K562 (cell line): ENCODE measurements around the gene JUNB. TPM values are rescaled to one million over a fixed set of nuclear protein-coding genes. Genes with fewer than 3 reads are reported as not detected.

ENCODE experiments used
- BRCA1 ChIP-seq, 2 experiments: fragments of 450-650 bp in 1 of 2; sonication (generic) in 1 of 2; formaldehyde crosslinking in 1 of 2; IDR thresholded peaks; 2 replicates each; pipeline versions ENCODE4 v1.5.0 to v1.6.1; 2017 to 2020; ENCODE audit warnings: mild to moderate bottlenecking in 1 of 2, missing genetic modification reagents in 1 of 2
- BRD9 ChIP-seq: fragments of 450-650 bp; IDR thresholded peaks from 2 replicates; pipeline ENCODE4 v1.6.1; 2018; ENCODE audit warnings: low read depth; ENCODE audit not compliant: partially characterized antibody
- EP400 ChIP-seq: fragments of 450-650 bp; IDR thresholded peaks from 2 replicates; pipeline ENCODE4 v1.6.1; 2017; ENCODE audit warnings: antibody characterized with exemption, mild to moderate bottlenecking, moderate library complexity
- FUS ChIP-seq: fragments of 200-400 bp; formaldehyde crosslinking; optimal IDR thresholded peaks from 2 replicates; pipeline ENCODE3; 2017; ENCODE audit warnings: low read depth, low read length
- KLF1 ChIP-seq: fragments of 450-650 bp; IDR thresholded peaks from 2 replicates; pipeline ENCODE4 v1.6.1; 2016; ENCODE audit warnings: missing genetic modification characterization, missing compliant biosample characterization
- PML ChIP-seq: IDR thresholded peaks from 2 replicates; pipeline ENCODE4 v1.6.1; 2012; ENCODE audit warnings: low read length, inconsistent platforms
- PURB ChIP-seq: sonication (generic); formaldehyde crosslinking; IDR thresholded peaks from 2 replicates; pipeline ENCODE4 v1.9.0; 2021; ENCODE audit warnings: low read depth, mild to moderate bottlenecking, missing genetic modification reagents
- SIN3A ChIP-seq, 2 experiments: fragments of 150-350 bp in 1 of 2; IDR thresholded peaks; 2 replicates each; pipeline ENCODE4 v1.6.1; 2011 to 2016; ENCODE audit warnings: borderline replicate concordance in 2 of 2, low read depth in 2 of 2, low read length in 2 of 2, mild to moderate bottlenecking in 2 of 2, moderate library complexity in 2 of 2; ENCODE audit not compliant: control insufficient read depth in 1 of 2
- polyA plus RNA-seq, 8 experiments: library from polyadenylated mRNA; depleted of rRNA in 4 of 8; stranded (reverse) in 5 of 8; unstranded in 3 of 8; fragments of >200 nt; fragmentation: Nextera tagmentation in 2 of 8; fragmentation: Illumina TruSeq in 1 of 8; extraction: Ambion mirVana in 2 of 8; extraction: Trizol in 1 of 8; gene quantifications; 2 replicates each; pipeline versions ENCODE4 v1.2.1 to v1.2.3, GENCODE V29; 2011 to 2014; ENCODE audit warnings: inconsistent platforms in 1 of 8, missing spikeins in 1 of 8
- total RNA-seq, 7 experiments: library from RNA; depleted of rRNA in 6 of 7; stranded (reverse); fragments of >200 nt in 6 of 7; fragmentation: Illumina TruSeq in 2 of 7; extraction: Trizol in 2 of 7; gene quantifications; 2 replicates each; pipeline versions ENCODE4 v1.2.1 to v1.2.3, GENCODE V29; 2011 to 2021; ENCODE audit warnings: low replicate concordance in 1 of 7
- TF ChIP-seq, protein P1 (sequence below): fragments of 250-450 bp; sonication (Bioruptor Pico); IDR thresholded peaks from 2 replicates; pipeline ENCODE4 v1.9.0; 2021; ENCODE audit warnings: mild to moderate bottlenecking, inconsistent platforms
- TF ChIP-seq, protein P2 (sequence below): sonication (generic); formaldehyde crosslinking; IDR thresholded peaks from 2 replicates; pipeline ENCODE4 v1.8.1; 2023; ENCODE audit warnings: mild to moderate bottlenecking, missing genetic modification reagents, moderate library complexity
- TF ChIP-seq, protein P3 (sequence below): fragments of 250-450 bp; sonication (Bioruptor Pico); IDR thresholded peaks from 2 replicates; pipeline ENCODE4 v1.4.0; 2020; ENCODE audit warnings: mild to moderate bottlenecking, moderate library complexity
- TF ChIP-seq, protein P4 (sequence below): fragments of 200-800 bp; sonication (Bioruptor generic); IDR thresholded peaks from 2 replicates; pipeline ENCODE4 v1.6.1; 2017; ENCODE audit warnings: missing genetic modification characterization, missing compliant biosample characterization
- TF ChIP-seq, protein P5 (sequence below): sonication (generic); formaldehyde crosslinking; IDR thresholded peaks from 2 replicates; pipeline ENCODE4 v1.8.1; 2023; ENCODE audit warnings: mild to moderate bottlenecking, missing genetic modification reagents

The JUNB gene
- total and polyA plus RNA-seq, 9 of the 15 experiments (the other 6 are each of a cell fraction or from before 2014, with no cell fraction given) = 0.23 to 88.1 (median 13.1) TPM

DNA sequence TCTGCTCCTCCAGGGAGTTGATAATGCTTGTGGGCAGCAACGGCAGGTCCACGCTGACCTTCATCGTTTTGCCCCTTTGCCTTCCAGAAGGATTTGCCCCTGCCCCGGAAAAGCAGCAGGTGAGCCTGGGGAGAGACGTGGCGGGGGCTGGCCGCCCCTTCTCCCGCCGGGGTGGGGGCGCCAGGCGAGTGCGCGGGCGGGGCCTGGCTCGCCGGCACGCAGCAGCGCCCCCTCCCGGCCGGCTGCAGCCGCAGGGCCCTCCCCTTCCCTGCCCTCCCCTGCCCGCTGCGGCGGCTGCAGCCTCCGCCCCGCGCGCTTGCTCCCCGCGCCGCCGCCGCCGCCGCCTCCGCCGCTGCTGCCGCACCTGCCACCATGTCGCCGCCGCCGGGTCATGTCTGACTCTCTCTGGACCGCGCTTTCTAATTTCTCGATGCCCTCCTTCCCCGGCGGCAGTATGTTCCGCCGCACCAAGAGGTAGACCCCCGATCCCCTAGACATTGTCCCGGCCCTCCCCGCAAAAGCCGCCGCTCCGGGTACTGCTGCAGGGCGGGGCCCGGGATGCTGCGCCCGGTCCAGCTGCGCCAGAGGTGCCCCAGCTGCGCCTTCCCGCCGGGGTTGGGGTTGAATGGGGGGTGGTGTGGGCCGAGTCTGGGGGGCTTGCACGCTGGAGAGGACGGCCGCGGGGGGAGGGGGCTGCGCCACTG is 47.0 kb downstream of the JUNB start, which contains the start of gene MAST1 (continued):
- TF ChIP-seq, protein P1, sequence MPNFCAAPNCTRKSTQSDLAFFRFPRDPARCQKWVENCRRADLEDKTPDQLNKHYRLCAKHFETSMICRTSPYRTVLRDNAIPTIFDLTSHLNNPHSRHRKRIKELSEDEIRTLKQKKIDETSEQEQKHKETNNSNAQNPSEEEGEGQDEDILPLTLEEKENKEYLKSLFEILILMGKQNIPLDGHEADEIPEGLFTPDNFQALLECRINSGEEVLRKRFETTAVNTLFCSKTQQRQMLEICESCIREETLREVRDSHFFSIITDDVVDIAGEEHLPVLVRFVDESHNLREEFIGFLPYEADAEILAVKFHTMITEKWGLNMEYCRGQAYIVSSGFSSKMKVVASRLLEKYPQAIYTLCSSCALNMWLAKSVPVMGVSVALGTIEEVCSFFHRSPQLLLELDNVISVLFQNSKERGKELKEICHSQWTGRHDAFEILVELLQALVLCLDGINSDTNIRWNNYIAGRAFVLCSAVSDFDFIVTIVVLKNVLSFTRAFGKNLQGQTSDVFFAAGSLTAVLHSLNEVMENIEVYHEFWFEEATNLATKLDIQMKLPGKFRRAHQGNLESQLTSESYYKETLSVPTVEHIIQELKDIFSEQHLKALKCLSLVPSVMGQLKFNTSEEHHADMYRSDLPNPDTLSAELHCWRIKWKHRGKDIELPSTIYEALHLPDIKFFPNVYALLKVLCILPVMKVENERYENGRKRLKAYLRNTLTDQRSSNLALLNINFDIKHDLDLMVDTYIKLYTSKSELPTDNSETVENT (CRISPR knock-in tag) = no peak
- TF ChIP-seq, protein P2, sequence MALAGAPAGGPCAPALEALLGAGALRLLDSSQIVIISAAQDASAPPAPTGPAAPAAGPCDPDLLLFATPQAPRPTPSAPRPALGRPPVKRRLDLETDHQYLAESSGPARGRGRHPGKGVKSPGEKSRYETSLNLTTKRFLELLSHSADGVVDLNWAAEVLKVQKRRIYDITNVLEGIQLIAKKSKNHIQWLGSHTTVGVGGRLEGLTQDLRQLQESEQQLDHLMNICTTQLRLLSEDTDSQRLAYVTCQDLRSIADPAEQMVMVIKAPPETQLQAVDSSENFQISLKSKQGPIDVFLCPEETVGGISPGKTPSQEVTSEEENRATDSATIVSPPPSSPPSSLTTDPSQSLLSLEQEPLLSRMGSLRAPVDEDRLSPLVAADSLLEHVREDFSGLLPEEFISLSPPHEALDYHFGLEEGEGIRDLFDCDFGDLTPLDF = 0 out of 2 replicates have a peak, but pooled peaks have one; percentile 50
- TF ChIP-seq, protein P3, sequence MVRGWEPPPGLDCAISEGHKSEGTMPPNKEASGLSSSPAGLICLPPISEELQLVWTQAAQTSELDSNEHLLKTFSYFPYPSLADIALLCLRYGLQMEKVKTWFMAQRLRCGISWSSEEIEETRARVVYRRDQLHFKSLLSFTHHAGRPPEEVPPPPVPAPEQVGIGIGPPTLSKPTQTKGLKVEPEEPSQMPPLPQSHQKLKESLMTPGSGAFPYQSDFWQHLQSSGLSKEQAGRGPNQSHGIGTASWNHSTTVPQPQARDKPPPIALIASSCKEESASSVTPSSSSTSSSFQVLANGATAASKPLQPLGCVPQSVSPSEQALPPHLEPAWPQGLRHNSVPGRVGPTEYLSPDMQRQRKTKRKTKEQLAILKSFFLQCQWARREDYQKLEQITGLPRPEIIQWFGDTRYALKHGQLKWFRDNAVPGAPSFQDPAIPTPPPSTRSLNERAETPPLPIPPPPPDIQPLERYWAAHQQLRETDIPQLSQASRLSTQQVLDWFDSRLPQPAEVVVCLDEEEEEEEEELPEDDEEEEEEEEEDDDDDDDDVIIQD (CRISPR knock-in tag) = no peak
- TF ChIP-seq SIN3A (IDR thresholded peaks at IDR 0.05; ENCODE audit: borderline replicate concordance in 2 of 2, control insufficient read depth in 1 of 2, low read depth in 2 of 2, low read length in 2 of 2) (peak; percentile 45 to 59; a peak in 1 of 4 replicates), BRD9 (no peak), FUS (no peak), EP400 (no peak), PML (no peak), BRCA1 (IDR thresholded peaks at IDR 0.05) (no peak), BRCA1 (CRISPR knock-in tag; IDR thresholded peaks at IDR 0.05) (no peak), PURB (no peak), KLF1 (peak; percentile 91)
- TF ChIP-seq, protein P4, sequence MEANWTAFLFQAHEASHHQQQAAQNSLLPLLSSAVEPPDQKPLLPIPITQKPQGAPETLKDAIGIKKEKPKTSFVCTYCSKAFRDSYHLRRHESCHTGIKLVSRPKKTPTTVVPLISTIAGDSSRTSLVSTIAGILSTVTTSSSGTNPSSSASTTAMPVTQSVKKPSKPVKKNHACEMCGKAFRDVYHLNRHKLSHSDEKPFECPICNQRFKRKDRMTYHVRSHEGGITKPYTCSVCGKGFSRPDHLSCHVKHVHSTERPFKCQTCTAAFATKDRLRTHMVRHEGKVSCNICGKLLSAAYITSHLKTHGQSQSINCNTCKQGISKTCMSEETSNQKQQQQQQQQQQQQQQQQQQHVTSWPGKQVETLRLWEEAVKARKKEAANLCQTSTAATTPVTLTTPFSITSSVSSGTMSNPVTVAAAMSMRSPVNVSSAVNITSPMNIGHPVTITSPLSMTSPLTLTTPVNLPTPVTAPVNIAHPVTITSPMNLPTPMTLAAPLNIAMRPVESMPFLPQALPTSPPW (CRISPR knock-in tag) = peak; percentile 90
- TF ChIP-seq, protein P5, sequence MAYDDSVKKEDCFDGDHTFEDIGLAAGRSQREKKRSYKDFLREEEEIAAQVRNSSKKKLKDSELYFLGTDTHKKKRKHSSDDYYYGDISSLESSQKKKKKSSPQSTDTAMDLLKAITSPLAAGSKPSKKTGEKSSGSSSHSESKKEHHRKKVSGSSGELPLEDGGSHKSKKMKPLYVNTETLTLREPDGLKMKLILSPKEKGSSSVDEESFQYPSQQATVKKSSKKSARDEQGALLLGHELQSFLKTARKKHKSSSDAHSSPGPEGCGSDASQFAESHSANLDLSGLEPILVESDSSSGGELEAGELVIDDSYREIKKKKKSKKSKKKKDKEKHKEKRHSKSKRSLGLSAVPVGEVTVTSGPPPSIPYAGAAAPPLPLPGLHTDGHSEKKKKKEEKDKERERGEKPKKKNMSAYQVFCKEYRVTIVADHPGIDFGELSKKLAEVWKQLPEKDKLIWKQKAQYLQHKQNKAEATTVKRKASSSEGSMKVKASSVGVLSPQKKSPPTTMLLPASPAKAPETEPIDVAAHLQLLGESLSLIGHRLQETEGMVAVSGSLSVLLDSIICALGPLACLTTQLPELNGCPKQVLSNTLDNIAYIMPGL (CRISPR knock-in tag) = no peak
